ENCODE data around the gene IDH3G.

IDH3G gene

DNA sequence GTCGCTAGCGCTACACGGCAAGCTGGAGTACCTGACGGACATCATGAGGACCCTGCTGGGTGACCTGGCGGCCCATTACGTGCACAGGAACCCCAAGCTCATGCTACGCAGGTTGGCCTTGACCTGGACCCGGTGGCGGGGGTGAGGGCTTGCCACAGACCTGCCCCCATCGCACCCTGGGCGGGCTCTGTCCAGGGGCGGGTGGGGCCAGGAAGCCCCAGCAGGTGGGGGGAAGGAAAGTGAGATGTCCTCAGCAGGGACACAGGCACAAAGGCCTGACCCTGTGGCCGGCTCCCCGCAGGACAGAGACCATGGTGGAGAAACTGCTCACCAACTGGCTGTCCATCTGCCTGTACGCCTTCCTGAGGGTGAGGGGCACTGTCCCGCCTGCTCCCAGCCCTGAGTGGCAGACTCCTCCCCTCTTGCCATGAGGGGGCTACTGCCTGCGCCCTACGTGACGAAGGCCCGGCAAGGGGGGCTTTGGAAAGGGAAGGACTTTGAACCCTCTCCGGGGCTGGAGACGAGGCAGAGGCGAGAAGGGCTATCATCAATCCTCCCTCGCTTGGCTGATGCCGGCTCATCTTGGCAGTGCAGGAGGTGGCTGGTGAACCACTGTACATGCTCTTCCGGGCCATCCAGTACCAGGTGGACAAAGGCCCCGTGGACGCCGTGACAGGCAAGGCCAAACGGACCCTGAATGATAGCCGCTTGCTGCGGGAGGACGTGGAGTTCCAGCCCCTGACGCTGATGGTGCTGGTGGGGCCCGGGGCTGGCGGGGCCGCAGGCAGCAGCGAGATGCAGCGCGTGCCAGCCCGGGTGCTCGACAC is 18.7 kb downstream of the IDH3G start:
- H3K4me3 ChIP-seq (ENCODE audit: low read depth, low read length) = no peak overlapping the region

GRCh38 chrX:153774576-153775292 is 19.4 kb downstream of the IDH3G start:
- TF ChIP-seq, protein P1, sequence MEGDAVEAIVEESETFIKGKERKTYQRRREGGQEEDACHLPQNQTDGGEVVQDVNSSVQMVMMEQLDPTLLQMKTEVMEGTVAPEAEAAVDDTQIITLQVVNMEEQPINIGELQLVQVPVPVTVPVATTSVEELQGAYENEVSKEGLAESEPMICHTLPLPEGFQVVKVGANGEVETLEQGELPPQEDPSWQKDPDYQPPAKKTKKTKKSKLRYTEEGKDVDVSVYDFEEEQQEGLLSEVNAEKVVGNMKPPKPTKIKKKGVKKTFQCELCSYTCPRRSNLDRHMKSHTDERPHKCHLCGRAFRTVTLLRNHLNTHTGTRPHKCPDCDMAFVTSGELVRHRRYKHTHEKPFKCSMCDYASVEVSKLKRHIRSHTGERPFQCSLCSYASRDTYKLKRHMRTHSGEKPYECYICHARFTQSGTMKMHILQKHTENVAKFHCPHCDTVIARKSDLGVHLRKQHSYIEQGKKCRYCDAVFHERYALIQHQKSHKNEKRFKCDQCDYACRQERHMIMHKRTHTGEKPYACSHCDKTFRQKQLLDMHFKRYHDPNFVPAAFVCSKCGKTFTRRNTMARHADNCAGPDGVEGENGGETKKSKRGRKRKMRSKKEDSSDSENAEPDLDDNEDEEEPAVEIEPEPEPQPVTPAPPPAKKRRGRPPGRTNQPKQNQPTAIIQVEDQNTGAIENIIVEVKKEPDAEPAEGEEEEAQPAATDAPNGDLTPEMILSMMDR (IDR thresholded peaks at IDR 0.05; ENCODE audit: low read depth, low read length) = no peak
- no peak overlapping the region for H3K4me3 ChIP-seq (ENCODE audit: low read depth, low read length)

More for the DNA sequence above, 18.7 kb downstream of the IDH3G start:
- TF ChIP-seq, protein P1 (IDR thresholded peaks at IDR 0.05; ENCODE audit: low read depth, low read length) = no peak

GRCh38 chrX:153773741-153774575 is 20.2 kb downstream of the IDH3G start:
- TF ChIP-seq, protein P1 (IDR thresholded peaks at IDR 0.05; ENCODE audit: low read depth, low read length) = no peak

GRCh38 chrX:153773218-153773611 is 21.0 kb downstream of the IDH3G start:
- TF ChIP-seq, protein P1 (IDR thresholded peaks at IDR 0.05; ENCODE audit: low read depth, low read length) = no peak
- H3K4me3 ChIP-seq (ENCODE audit: low read depth, low read length) = no peak overlapping the region

More at GRCh38 chrX:153773741-153774575, 20.2 kb downstream of the IDH3G start:
- H3K4me3 ChIP-seq (ENCODE audit: low read depth, low read length) = no peak overlapping the region

DNA sequence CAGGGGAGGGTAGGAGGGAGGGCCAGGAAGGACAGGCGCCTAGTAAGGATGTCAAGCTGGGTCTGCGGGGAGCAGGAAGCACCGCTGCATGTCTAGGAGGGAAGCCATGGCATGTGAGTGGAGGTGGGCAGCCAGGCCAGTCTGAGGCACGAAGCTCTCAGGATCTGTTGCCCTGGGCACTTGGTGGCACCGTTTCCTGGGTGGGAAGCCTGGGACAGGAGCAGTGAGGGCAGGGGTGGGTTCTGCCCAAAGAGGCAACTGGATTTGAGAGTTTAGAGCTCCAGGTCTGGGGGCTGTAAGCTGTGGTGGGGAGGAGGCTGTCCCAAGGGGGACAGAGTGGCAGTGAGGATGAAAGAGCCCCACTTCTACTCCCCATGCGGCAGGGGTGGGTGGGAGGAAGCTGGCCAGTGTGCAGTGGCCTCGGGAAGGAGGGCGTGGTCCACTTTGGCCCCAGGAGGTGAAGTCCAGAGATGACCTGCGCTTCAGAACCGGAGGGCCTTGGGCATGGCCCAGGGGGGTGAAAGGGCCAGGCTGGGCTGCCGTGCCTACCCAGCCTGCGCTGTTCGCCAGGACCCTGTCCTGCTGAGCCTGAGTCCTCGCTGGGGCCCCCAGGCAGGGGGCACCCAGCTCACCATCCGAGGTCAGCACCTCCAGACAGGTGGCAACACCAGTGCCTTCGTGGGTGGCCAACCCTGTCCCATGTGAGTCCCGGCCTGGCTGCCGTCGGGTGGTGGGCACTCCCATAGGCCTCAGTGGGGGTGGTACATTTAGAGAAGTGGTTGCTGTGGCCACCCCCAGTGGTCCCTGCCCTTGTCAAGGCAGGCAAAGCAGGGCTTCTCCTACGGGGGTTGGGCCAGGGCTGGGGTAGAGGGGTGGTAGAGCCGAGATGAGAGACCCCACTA is 21.6 kb downstream of the IDH3G start:
- H3K4me3 ChIP-seq (ENCODE audit: low read depth, low read length) = no peak overlapping the region
- TF ChIP-seq, protein P1 (IDR thresholded peaks at IDR 0.05; ENCODE audit: low read depth, low read length) = no peak

All from WI38 (cell line).